GM12874 (cell line): Measurements from ENCODE around the gene ZC3H18.
A peak's percentile ranks its signal among the peaks of the same experiment; 100 is the strongest.

Source experiments
- TF ChIP-seq, protein P1 (sequence below): IDR thresholded peaks from 2 replicates; pipeline ENCODE4 v1.5.1; 2011; ENCODE audit warnings: low read depth, mild to moderate bottlenecking, control low read depth, low read length, moderate library complexity; ENCODE audit not compliant: insufficient read depth

Gene ZC3H18

DNA sequence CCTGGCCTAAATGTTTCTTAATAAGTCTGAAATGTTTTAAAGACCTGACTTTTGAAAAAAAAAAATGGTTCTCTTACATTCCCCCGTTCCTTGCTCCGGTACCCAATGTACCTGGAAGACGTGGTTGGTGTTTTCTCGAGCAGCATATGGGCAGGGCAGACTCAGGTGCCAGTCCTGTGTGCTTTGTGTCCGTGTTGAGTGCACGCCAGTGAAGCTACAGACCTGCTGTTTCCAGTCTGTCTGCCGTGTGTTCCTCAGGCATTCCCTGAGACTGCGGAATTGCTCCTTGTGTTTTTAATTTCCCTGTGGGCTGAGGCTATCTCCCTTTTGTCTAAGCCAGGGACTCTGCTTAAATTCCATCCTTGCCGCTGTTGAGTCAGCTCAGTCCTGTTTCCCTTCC, 56.4 kb downstream of the ZC3H18 start:
- TF ChIP-seq, protein P1, sequence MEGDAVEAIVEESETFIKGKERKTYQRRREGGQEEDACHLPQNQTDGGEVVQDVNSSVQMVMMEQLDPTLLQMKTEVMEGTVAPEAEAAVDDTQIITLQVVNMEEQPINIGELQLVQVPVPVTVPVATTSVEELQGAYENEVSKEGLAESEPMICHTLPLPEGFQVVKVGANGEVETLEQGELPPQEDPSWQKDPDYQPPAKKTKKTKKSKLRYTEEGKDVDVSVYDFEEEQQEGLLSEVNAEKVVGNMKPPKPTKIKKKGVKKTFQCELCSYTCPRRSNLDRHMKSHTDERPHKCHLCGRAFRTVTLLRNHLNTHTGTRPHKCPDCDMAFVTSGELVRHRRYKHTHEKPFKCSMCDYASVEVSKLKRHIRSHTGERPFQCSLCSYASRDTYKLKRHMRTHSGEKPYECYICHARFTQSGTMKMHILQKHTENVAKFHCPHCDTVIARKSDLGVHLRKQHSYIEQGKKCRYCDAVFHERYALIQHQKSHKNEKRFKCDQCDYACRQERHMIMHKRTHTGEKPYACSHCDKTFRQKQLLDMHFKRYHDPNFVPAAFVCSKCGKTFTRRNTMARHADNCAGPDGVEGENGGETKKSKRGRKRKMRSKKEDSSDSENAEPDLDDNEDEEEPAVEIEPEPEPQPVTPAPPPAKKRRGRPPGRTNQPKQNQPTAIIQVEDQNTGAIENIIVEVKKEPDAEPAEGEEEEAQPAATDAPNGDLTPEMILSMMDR: no peak

DNA sequence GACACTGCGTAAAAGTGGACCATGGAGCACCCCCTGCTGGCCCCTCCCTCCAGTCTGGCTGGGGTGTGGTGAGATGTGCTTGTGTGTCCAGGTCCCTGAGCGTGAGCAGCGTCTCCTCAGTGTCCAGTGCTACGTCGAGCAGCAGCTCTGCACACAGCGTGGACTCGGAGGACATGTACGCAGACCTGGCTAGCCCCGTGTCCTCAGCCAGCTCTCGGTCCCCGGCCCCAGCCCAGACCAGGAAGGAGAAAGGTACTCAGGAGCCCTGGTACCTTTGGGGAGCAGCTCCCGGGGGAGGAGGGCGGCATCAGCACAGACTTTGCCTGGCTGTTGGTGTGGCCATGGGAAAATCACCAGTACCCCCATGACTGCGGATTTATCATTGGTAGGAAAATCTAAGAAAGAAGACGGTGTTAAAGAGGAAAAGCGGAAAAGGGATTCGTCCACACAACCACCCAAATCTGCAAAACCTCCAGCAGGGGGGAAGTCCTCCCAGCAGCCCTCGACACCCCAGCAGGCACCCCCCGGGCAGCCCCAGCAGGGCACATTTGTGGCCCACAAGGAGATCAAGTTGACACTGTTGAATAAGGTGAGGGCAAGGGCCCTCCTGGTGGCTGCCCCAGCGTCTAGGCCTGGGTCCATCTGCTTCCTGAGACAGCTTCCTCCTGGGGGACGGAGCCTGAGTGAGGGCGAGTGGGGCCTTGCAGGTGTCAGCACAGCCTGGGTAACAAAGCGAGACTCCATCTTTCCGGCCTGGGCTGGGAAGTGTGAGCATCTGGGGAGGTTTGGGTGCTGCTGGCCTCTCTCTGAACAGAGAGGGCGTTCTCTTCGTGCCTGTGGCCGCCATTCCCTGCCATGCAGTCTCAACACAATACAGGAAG, 57.6 kb downstream of the ZC3H18 start:
- TF ChIP-seq, protein P1: no peak

DNA sequence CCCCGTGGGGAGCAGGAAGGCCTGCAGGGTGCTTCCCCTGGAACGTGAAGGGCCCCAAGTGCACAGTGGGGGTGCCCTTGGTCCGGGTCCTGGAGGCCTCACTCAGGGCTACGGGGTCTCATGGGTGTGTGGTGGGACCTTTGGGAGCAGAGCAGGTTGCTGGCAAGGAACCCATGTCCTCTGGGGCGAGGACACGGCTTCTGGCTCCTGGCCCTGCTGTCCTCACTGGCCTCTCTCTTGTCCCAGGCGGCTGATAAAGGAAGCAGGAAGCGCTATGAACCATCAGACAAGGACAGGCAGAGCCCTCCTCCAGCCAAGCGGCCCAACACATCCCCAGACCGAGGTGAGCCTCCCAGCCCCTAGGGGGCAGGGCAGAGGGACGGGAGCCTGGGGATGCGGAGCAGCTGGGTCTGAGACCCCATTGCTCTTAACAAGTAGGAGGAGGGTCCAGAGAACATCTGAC, 58.3 kb downstream of the ZC3H18 start:
- TF ChIP-seq, protein P1: peak; percentile 46; the same call in 1 of the 2 replicates

DNA sequence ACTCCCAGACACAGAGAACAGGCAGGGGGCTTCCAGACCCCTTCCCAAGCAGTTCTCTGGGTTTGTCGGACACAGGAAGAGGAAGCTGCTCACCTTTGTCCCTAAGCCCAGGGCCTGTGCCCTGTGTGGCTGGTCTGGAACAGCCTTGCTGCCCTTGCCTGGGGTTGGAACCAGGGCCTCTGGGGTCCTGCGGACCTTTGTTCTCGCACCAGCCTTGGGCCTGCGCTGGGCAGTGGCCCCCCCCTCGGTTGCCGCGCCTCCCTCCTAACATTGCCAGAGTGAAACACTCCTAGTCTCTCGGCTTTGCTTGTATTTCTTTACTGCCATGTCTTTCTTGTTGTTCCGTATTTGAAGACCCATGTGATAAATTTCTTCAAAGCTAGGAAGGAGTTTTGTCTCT, 59.6 kb downstream of the ZC3H18 start:
- TF ChIP-seq, protein P1: no peak

DNA sequence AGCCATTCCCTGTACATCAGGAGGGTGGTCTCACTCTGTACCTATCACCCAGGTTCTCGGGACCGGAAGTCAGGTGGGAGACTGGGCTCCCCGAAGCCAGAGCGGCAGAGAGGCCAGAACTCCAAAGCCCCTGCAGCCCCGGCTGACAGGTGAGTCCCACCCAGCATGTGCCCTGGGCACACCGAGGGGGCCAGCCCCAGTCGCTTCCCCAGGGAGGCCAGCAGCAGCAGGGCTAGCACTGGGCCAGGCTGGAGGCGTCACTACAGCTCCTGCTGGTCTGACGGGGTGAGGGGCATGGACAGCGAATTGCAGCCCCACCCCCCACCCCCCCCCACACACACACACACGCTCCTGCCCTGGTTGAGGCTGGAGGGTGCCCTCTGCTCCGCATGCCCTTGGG, 60.2 kb downstream of the ZC3H18 start:
- TF ChIP-seq, protein P1: no peak

DNA sequence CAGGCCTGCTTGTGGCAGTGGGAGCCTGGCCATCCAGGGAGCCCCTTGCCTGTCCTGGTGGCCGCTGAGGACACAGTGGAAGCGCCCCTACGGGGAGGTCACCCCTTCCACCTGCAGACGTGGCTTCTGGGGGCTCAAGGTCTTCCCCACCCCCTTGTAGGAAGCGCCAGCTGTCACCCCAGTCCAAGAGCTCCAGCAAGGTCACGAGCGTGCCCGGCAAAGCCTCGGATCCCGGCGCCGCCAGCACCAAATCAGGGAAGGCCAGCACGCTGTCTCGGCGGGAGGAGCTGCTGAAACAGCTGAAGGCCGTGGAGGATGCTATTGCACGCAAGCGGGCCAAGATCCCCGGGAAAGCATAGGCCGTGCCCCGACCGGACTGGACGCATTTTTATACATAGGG, 60.7 kb downstream of the ZC3H18 start:
- TF ChIP-seq, protein P1: no peak

DNA sequence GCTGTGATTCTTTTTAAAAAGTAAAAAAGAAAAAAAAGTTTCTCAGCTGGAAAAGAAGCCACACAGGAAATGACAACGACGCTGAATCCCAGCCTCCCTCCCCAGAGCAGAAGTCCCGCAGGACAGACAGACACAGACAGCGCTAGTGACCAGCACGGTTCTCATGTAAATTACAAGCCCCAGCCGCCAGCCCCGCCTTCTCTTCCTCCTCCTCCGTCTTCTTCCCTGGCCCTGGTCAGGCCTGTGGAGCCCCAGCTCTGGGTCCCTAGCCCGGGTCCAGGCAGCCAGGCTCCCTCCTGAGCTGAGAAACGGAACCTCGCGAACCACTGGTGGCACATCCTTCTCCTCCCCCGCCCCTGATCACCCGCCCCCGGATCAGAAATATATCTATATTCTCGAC, 61.2 kb downstream of the ZC3H18 start:
- TF ChIP-seq, protein P1: no peak
